K562 (cell line): ENCODE results near the gene FRAT2. TPM values are rescaled to one million over a fixed set of nuclear protein-coding genes. Genes with fewer than 3 reads are reported as not detected.
A peak's percentile ranks its signal among the peaks of the same experiment; 100 is the strongest.

Experiments
- ATAC-seq: fragments of 200-7000 bp; cut with Tn5 transposase; 3 replicates; pipeline ENCODE4 v1.9.1; 2020; ENCODE audit warnings: moderate library complexity
- BruUV-seq: library from RNA; stranded (reverse); fragments of 400-500 nt; replicated peaks from 2 replicates; lab custom pipeline; 2021; lab: Mats Ljungman, UMichigan
- CTCF ChIA-PET: fragments of 300-600 bp; formaldehyde crosslinking; extraction: SDS; loops from one replicate; lab custom pipeline; 2021; ENCODE audit warnings: low intra/inter-chr PET ratio; lab: Yijun Ruan, JAX
- POLR2A ChIA-PET: fragments of 300-600, 350-650 bp; sonication (Branson Sonifier 250); formaldehyde crosslinking; extraction: SDS; loops from one replicate; lab custom pipeline; 2021; ENCODE audit warnings: antibody characterized with exemption, inconsistent platforms; lab: Yijun Ruan, JAX
- DNase-seq, 4 experiments: peaks; one replicate each; pipeline versions ENCODE4 v3.0.0 to v3.0.0-alpha.2; 2011 to 2018; ENCODE audit warnings: low spot score in 3 of 4, mixed read lengths in 3 of 4; ENCODE audit errors: extremely low read depth in 1 of 4
- FAIRE-seq: peaks from 2 replicates; lab custom pipeline; 2011; peaks lifted over from hg19 to GRCh38; lab: Jason Lieb, UNC
- H2AFZ ChIP-seq: 2 replicates; pipeline ENCODE4 v1.6.0; 2011; ENCODE audit warnings: low read depth, low read length, control low read depth, inconsistent platforms
- H3K27ac ChIP-seq: fragments of 200-600 bp; 3 replicates; pipeline ENCODE4 v1.8.0; 2011; ENCODE audit warnings: low read depth, mild to moderate bottlenecking, control low read depth, inconsistent platforms, low read length, moderate library complexity, mixed read lengths; ENCODE audit errors: extremely low read depth
- H3K27me3 ChIP-seq, 2 experiments: fragments of 300-600 bp in 1 of 2; 2 replicates in 1 of 2; 3 replicates in 1 of 2; pipeline versions ENCODE4 v1.6.0 to v1.8.0; 2011; ENCODE audit warnings: inconsistent platforms in 2 of 2, low read length in 2 of 2, mild to moderate bottlenecking in 1 of 2, mixed read lengths in 1 of 2, moderate library complexity in 1 of 2; ENCODE audit not compliant: control insufficient read depth in 2 of 2, insufficient read depth in 2 of 2
- H3K36me3 ChIP-seq: fragments of 300-600 bp; 3 replicates; pipeline ENCODE4 v1.8.0; 2011; ENCODE audit warnings: mild to moderate bottlenecking, low read length, inconsistent platforms; ENCODE audit not compliant: control insufficient read depth, insufficient read depth
- H3K4me1 ChIP-seq, 2 experiments: fragments of 200-600 bp in 1 of 2; replicated peaks in 1 of 2; 2 replicates in 1 of 2; 3 replicates in 1 of 2; pipeline versions ENCODE4 v1.5.1 to v1.8.0; 2011; ENCODE audit warnings: inconsistent platforms in 2 of 2, low read length in 2 of 2, mild to moderate bottlenecking in 1 of 2, mixed read lengths in 1 of 2, moderate library complexity in 1 of 2; ENCODE audit not compliant: control insufficient read depth in 2 of 2, insufficient read depth in 2 of 2
- H3K4me2 ChIP-seq: 2 replicates; pipeline ENCODE4 v1.6.1; 2011; ENCODE audit warnings: low read length, control low read depth, inconsistent platforms, mixed read lengths; ENCODE audit not compliant: insufficient read depth
- H3K4me3 ChIP-seq: fragments of 200-600 bp; sonication (generic), shearing (Covaris generic); 2 replicates; pipeline ENCODE4 v1.5.1; 2016; ENCODE audit warnings: control low read depth, inconsistent platforms
- H3K79me2 ChIP-seq: fragments of 200-600 bp; 3 replicates; pipeline ENCODE4 v1.8.0; 2011; ENCODE audit warnings: low read length, inconsistent platforms; ENCODE audit not compliant: control insufficient read depth, insufficient read depth
- H3K9ac ChIP-seq, 2 experiments: 2 replicates each; pipeline versions ENCODE4 v1.6.0 to v1.6.1; 2011; ENCODE audit warnings: low read depth in 2 of 2, low read length in 2 of 2, control low read depth in 1 of 2, inconsistent platforms in 1 of 2, mild to moderate bottlenecking in 1 of 2, mixed read lengths in 1 of 2; ENCODE audit not compliant: insufficient read depth in 1 of 2
- H3K9me1 ChIP-seq: one replicate; pipeline ENCODE4 v1.6.0; 2011; ENCODE audit warnings: inconsistent platforms, mild to moderate bottlenecking, low read length, moderate library complexity; ENCODE audit not compliant: control insufficient read depth, insufficient read depth
- H3K9me3 ChIP-seq: replicated peaks from 2 replicates; pipeline ENCODE4 v1.5.1; 2011; ENCODE audit warnings: low read depth, low read length, inconsistent platforms; ENCODE audit not compliant: control insufficient read depth, insufficient read depth
- H4K20me1 ChIP-seq: replicated peaks from 2 replicates; pipeline ENCODE4 v1.6.1; 2011; ENCODE audit warnings: low read length, inconsistent platforms, mixed read lengths; ENCODE audit not compliant: control insufficient read depth, insufficient read depth
- ATF3 ChIP-seq, 2 experiments: fragments of 450-650 bp in 1 of 2; sonication (generic) in 1 of 2; formaldehyde crosslinking in 1 of 2; IDR thresholded peaks in 1 of 2; conservative IDR thresholded peaks in 1 of 2; 2 replicates each; pipeline versions ENCODE4 v1.6.1 to v1.8.1; 2016 to 2023; ENCODE audit warnings: mild to moderate bottlenecking in 2 of 2, moderate library complexity in 2 of 2, inconsistent platforms in 1 of 2, missing genetic modification reagents in 1 of 2
- CREB1 ChIP-seq, 2 experiments: sonication (generic) in 1 of 2; formaldehyde crosslinking in 1 of 2; IDR thresholded peaks; 2 replicates each; pipeline versions ENCODE4 v1.6.1 to v1.8.0; 2012 to 2022; ENCODE audit warnings: inconsistent platforms in 1 of 2, mild to moderate bottlenecking in 1 of 2, missing genetic modification reagents in 1 of 2, moderate library complexity in 1 of 2
- FOXA3 ChIP-seq, 2 experiments: fragments of 450-650 bp in 1 of 2; sonication (generic) in 1 of 2; formaldehyde crosslinking; IDR thresholded peaks in 1 of 2; conservative IDR thresholded peaks in 1 of 2; 2 replicates each; pipeline versions ENCODE4 v1.4.0 to v1.8.0; 2020 to 2022; ENCODE audit warnings: mild to moderate bottlenecking in 2 of 2, missing genetic modification reagents in 1 of 2
- HDAC2 ChIP-seq: fragments of 450-650 bp; IDR thresholded peaks from 2 replicates; pipeline ENCODE4 v1.6.1; 2016; ENCODE audit warnings: mild to moderate bottlenecking
- ILF3 ChIP-seq: fragments of 450-650 bp; IDR thresholded peaks from 2 replicates; pipeline ENCODE4 v1.6.1; 2018; ENCODE audit warnings: antibody characterized with exemption, mild to moderate bottlenecking, moderate library complexity, borderline replicate concordance
- NONO ChIP-seq, 2 experiments: fragments of 200-400 bp in 1 of 2; fragments of 450-650 bp in 1 of 2; formaldehyde crosslinking in 1 of 2; IDR thresholded peaks; 2 replicates each; pipeline ENCODE4 v1.6.1; 2017; ENCODE audit warnings: low read depth in 2 of 2, mild to moderate bottlenecking in 2 of 2, moderate library complexity in 2 of 2, low read length in 1 of 2
- PHB2 ChIP-seq: fragments of 450-650 bp; IDR thresholded peaks from 2 replicates; pipeline ENCODE4 v1.6.1; 2017; ENCODE audit warnings: low read depth
- PHTF2 ChIP-seq: fragments of 250-450 bp; sonication (Bioruptor Pico); IDR thresholded peaks from 2 replicates; pipeline ENCODE4 v1.5.0; 2021; ENCODE audit warnings: mild to moderate bottlenecking
- RHOXF2B ChIP-seq: fragments of 250-450 bp; sonication (Bioruptor Pico); conservative IDR thresholded peaks from 2 replicates; pipeline ENCODE4 v1.5.1; 2021
- SUPT5H ChIP-seq: fragments of 450-650 bp; IDR thresholded peaks from 2 replicates; pipeline ENCODE4 v1.6.1; 2016
- YY1 ChIP-seq, 3 experiments: IDR thresholded peaks; 2 replicates each; pipeline ENCODE4 v1.6.1; 2011; ENCODE audit warnings: low read length in 2 of 3, mild to moderate bottlenecking in 2 of 3, moderate library complexity in 2 of 3, borderline replicate concordance in 1 of 3, control low read depth in 1 of 3, low read depth in 1 of 3; ENCODE audit not compliant: insufficient read depth in 3 of 3, insufficient replicate concordance in 2 of 3, control insufficient read depth in 1 of 3, insufficient read length in 1 of 3; ENCODE audit errors: extremely low read depth in 1 of 3
- ZNF41 ChIP-seq: fragments of 250-450 bp; sonication (Bioruptor Pico); conservative IDR thresholded peaks from 2 replicates; pipeline ENCODE4 v1.4.0; 2020; ENCODE audit warnings: mild to moderate bottlenecking
- WGBS: fragments of 100-300 bp; shearing (Covaris generic); methylation state at CpG from one replicate; pipeline ENCODE4 v1.1.6; 2016; ENCODE audit warnings: low coverage, mixed read lengths; ENCODE audit not compliant: insufficient coverage; ENCODE audit errors: missing lambda C conversion rate; 5-methylcytosine and 5-hydroxymethylcytosine counted together
- in situ Hi-C: fragments of 300-500 bp; cut with MboI; formaldehyde crosslinking; loops from 4 replicates; pipeline ENCODE4 v1.15.0; 2018; ENCODE audit warnings: inconsistent platforms, mixed read lengths
- intact Hi-C: fragments of 100-400 bp; cut with micrococcal nuclease; formaldehyde crosslinking; loops from 2 replicates; pipeline ENCODE4 v1.14.2; 2022
- polyA plus RNA-seq, 8 experiments: library from polyadenylated mRNA; depleted of rRNA in 4 of 8; stranded (reverse) in 5 of 8; unstranded in 3 of 8; fragments of >200 nt; fragmentation: Nextera tagmentation in 2 of 8; fragmentation: Illumina TruSeq in 1 of 8; extraction: Ambion mirVana in 2 of 8; extraction: Trizol in 1 of 8; gene quantifications; 2 replicates each; pipeline versions ENCODE4 v1.2.1 to v1.2.3, GENCODE V29; 2011 to 2014; ENCODE audit warnings: inconsistent platforms in 1 of 8, missing spikeins in 1 of 8
- total RNA-seq, 7 experiments: library from RNA; depleted of rRNA in 6 of 7; stranded (reverse); fragments of >200 nt in 6 of 7; fragmentation: Illumina TruSeq in 2 of 7; extraction: Trizol in 2 of 7; gene quantifications; 2 replicates each; pipeline versions ENCODE4 v1.2.1 to v1.2.3, GENCODE V29; 2011 to 2021; ENCODE audit warnings: low replicate concordance in 1 of 7
- TF ChIP-seq, protein P1 (sequence below), 2 experiments: IDR thresholded peaks; 2 replicates each; pipeline ENCODE4 v1.6.1; 2012; ENCODE audit warnings: improper control_type of control experiment in 2 of 2, low read depth in 2 of 2, low read length in 2 of 2, borderline replicate concordance in 1 of 2
- TF ChIP-seq, protein P2 (sequence below): fragments of 450-650 bp; formaldehyde crosslinking; IDR thresholded peaks from 2 replicates; pipeline ENCODE4 v1.4.0; 2022; ENCODE audit warnings: missing genetic modification characterization

Gene FRAT2
- total and polyA plus RNA-seq, 9 of the 15 experiments (the other 6 are each of a cell fraction or from before 2014, with no cell fraction given) = 4.3 to 31.7 (median 19.5) TPM

DNA sequence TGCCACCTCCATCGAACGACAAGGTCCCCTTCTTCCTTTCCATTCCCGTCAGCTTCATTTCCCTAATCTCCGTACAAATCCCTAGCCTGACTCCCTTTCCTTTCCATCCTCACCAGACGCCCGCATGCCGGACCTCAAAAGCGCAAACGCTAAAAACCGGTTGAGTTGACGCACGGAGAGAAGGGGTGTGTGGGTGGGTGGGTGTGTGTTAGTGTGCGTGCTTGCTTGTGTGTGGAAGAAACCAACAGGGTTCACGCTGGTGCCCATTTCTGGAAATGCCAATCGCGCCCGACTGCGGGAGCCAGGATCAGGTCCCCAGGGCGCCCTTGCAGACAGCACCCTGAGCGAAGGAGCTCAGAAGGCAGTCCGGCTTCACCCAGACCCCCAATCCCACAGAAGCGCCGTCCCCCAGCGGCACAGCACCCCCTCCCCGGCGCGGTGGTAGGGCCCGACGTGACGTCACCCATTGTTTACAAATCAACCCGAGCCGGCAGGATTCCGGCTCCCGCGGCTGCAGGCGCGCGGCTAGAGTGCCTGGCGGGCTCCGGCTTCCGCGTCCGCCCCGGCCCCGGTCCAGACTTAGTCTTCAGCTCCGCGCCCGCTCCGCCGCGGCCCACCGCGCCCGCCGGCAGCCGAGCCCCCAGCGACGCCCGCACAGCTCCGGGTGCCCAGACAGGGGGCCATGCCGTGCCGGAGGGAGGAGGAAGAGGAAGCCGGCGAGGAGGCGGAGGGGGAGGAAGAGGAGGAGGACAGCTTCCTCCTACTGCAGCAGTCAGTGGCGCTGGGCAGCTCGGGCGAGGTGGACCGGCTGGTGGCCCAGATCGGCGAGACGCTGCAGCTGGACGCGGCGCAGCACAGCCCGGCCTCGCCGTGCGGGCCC lies 15.5 kb downstream of the FRAT2 start, which contains the start of gene FRAT1:
Gene FRAT1 (plus strand): TSS at position 500 of the 880 bp plus-strand sequence. CDS start 183 bp downstream, at position 683.
- in situ Hi-C loops = no loop called here
- peaks cover 9% of the 10 kb centered on the region; the same call in 1 of the 3 replicates for H3K79me2 ChIP-seq
- peak within 1 kb of the TSS; percentile 97 for H3K4me2 ChIP-seq
- H3K9ac ChIP-seq = peak within 1 kb of the TSS; percentile 99 to 100
- ATAC-seq (peak; percentile 86), FAIRE-seq (peak; percentile 91), DNase-seq (peak; percentile 70 to 90 (median 76))
- WGBS = under 1% methylated on average over 30 of the region's 79 CpGs
- no TSS peak for BruUV-seq
- H3K36me3 ChIP-seq = no peaks in the 10 kb centered on the region
- no peaks in the 10 kb centered on the region for H4K20me1 ChIP-seq
- peak within 1 kb of the TSS; percentile 75 for H3K4me3 ChIP-seq
- intact Hi-C loops = no loop called here
- ChIA-PET CTCF (no interaction called here), POLR2A (interaction anchor here (0.6 to 1.5 kb wide), 7 partner anchors 8 to 110 kb away, joined by 3 to 9 read pairs (median 3); partner anchors contain the start of gene FRAT2)
- H3K9me3 ChIP-seq = no peaks in the 10 kb centered on the region
- no peaks in the 10 kb centered on the region for H3K27me3 ChIP-seq
- H3K27ac ChIP-seq = peak within 1 kb of the TSS; percentile 100
- peaks cover 7 to 25% of the 10 kb centered on the region in 2 experiments for H3K4me1 ChIP-seq
- no peaks in the 10 kb centered on the region for H3K9me1 ChIP-seq
- H2AFZ ChIP-seq = peak within 1 kb of the TSS; percentile 100
- TF ChIP-seq FOXA3 (CRISPR knock-in tag; conservative IDR thresholded peaks at IDR 0.05 in 1 of 2, IDR thresholded peaks at IDR 0.05 in 1 of 2) = peak; percentile 78 to 89
- 0 out of 2 replicates have a peak, but pooled peaks have one; percentile 20 for TF ChIP-seq RHOXF2B (CRISPR knock-in tag)
- TF ChIP-seq NONO (IDR thresholded peaks at IDR 0.05; ENCODE audit: low read depth in 2 of 2, low read length in 1 of 2) = peak; percentile 48 to 99; a peak in 2 of 4 replicates
- TF ChIP-seq YY1 (IDR thresholded peaks at IDR 0.05; ENCODE audit: borderline replicate concordance in 1 of 3, control insufficient read depth in 1 of 3, extremely low read depth in 1 of 3, insufficient read depth in 3 of 3, insufficient read length in 1 of 3, insufficient replicate concordance in 2 of 3, low read depth in 1 of 3, low read length in 2 of 3) = peak in 1 of 3 experiments; percentile 62
- TF ChIP-seq PHB2 = no peak
- no peak for TF ChIP-seq PHTF2
- TF ChIP-seq SUPT5H = 0 out of 2 replicates have a peak, but pooled peaks have one; percentile 38
- TF ChIP-seq, protein P1, sequence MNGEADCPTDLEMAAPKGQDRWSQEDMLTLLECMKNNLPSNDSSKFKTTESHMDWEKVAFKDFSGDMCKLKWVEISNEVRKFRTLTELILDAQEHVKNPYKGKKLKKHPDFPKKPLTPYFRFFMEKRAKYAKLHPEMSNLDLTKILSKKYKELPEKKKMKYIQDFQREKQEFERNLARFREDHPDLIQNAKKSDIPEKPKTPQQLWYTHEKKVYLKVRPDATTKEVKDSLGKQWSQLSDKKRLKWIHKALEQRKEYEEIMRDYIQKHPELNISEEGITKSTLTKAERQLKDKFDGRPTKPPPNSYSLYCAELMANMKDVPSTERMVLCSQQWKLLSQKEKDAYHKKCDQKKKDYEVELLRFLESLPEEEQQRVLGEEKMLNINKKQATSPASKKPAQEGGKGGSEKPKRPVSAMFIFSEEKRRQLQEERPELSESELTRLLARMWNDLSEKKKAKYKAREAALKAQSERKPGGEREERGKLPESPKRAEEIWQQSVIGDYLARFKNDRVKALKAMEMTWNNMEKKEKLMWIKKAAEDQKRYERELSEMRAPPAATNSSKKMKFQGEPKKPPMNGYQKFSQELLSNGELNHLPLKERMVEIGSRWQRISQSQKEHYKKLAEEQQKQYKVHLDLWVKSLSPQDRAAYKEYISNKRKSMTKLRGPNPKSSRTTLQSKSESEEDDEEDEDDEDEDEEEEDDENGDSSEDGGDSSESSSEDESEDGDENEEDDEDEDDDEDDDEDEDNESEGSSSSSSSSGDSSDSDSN (IDR thresholded peaks at IDR 0.05; ENCODE audit: borderline replicate concordance in 1 of 2, low read depth in 2 of 2, low read length in 2 of 2) = 0 out of 4 replicates have a peak, but pooled peaks of 1 of the 2 experiments have one; percentile 5
- TF ChIP-seq ILF3 = peak; percentile 67; the same call in 1 of the 2 replicates
- TF ChIP-seq ZNF41 (CRISPR knock-in tag) = no peak
- TF ChIP-seq, protein P2, sequence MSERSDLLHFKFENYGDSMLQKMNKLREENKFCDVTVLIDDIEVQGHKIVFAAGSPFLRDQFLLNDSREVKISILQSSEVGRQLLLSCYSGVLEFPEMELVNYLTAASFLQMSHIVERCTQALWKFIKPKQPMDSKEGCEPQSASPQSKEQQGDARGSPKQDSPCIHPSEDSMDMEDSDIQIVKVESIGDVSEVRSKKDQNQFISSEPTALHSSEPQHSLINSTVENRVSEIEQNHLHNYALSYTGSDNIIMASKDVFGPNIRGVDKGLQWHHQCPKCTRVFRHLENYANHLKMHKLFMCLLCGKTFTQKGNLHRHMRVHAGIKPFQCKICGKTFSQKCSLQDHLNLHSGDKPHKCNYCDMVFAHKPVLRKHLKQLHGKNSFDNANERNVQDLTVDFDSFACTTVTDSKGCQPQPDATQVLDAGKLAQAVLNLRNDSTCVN = no peak
- TF ChIP-seq HDAC2 = 0 out of 2 replicates have a peak, but pooled peaks have one; percentile 27
- TF ChIP-seq CREB1 (IDR thresholded peaks at IDR 0.05) = peak; percentile 71; the same call in 1 of the 2 replicates
- TF ChIP-seq CREB1 (CRISPR knock-in tag; IDR thresholded peaks at IDR 0.05) = peak; percentile 82
- peak; percentile 98 for TF ChIP-seq ATF3 (IDR thresholded peaks at IDR 0.05)
- peak; percentile 73; the same call in 1 of the 2 replicates for TF ChIP-seq ATF3 (CRISPR knock-in tag; conservative IDR thresholded peaks at IDR 0.05)
